T-helper 2 cell treated with Interferon-gamma antibody and Interleukin-4, amounts not matched to agents 5 μg/mL and 100 μg/mL, for 36 hours (primary cell): ENCODE results near the gene KLHL20.
A peak's percentile ranks its signal among the peaks of the same experiment; 100 is the strongest.
"Not testable (repeated sequence)": the region's sequence is repeated elsewhere in the genome, so short reads cannot be mapped to it uniquely, and the experiment has no call there.

ENCODE experiments used
- DNase-seq: peaks from one replicate; pipeline ENCODE4 v3.0.0; 2021; ENCODE audit warnings: low spot score
- H3K27ac Mint-ChIP-seq: one replicate; pipeline ENCODE4 v1.8.0; 2021; ENCODE audit warnings: mild to moderate bottlenecking, mixed read lengths
- H3K27me3 Mint-ChIP-seq: one replicate; pipeline ENCODE4 v1.8.0; 2021; ENCODE audit warnings: low read depth, mixed read lengths
- H3K36me3 Mint-ChIP-seq: one replicate; pipeline ENCODE4 v1.8.0; 2021; ENCODE audit warnings: low read depth, mixed read lengths
- H3K4me1 Mint-ChIP-seq: one replicate; pipeline ENCODE4 v1.8.0; 2021; ENCODE audit warnings: low read depth, mixed read lengths
- H3K4me3 Mint-ChIP-seq: one replicate; pipeline ENCODE4 v1.8.0; 2022; ENCODE audit warnings: mild to moderate bottlenecking, moderate library complexity, mixed read lengths
- H3K9me3 Mint-ChIP-seq: one replicate; pipeline ENCODE4 v1.8.0; 2021; ENCODE audit warnings: mixed read lengths

KLHL20 gene

GRCh38 chr1:173768827-173769226 lies 54.0 kb downstream of the KLHL20 start:
- H3K27me3 Mint-ChIP-seq: no peaks in the 10 kb centered on the region
- peaks cover 26% of the 10 kb centered on the region for H3K36me3 Mint-ChIP-seq
- peaks cover 7% of the 10 kb centered on the region for H3K4me1 Mint-ChIP-seq
- H3K9me3 Mint-ChIP-seq: peaks cover 8% of the 10 kb centered on the region
- DNase-seq: no peak
- no peak overlapping the region for H3K4me3 Mint-ChIP-seq
- no peak overlapping the region for H3K27ac Mint-ChIP-seq

GRCh38 chr1:173770330-173770729 lies 55.5 kb downstream of the KLHL20 start:
- DNase-seq, H3K27ac Mint-ChIP-seq, H3K4me3 Mint-ChIP-seq: not testable (repeated sequence)

GRCh38 chr1:173771560-173771959 lies 56.8 kb downstream of the KLHL20 start:
- no peaks in the 10 kb centered on the region for H3K27me3 Mint-ChIP-seq
- H3K36me3 Mint-ChIP-seq: peaks cover 36% of the 10 kb centered on the region
- no peaks in the 10 kb centered on the region for H3K9me3 Mint-ChIP-seq
- DNase-seq: no peak
- H3K4me3 Mint-ChIP-seq: no peak overlapping the region
- no peak overlapping the region for H3K27ac Mint-ChIP-seq
- peaks cover 7% of the 10 kb centered on the region for H3K4me1 Mint-ChIP-seq

More at GRCh38 chr1:173770330-173770729, 55.5 kb downstream of the KLHL20 start:
- H3K36me3 Mint-ChIP-seq: peaks cover 25% of the 10 kb centered on the region
- H3K27me3 Mint-ChIP-seq, H3K9me3 Mint-ChIP-seq, H3K4me1 Mint-ChIP-seq: not testable (repeated sequence)

- H3K36me3 Mint-ChIP-seq: peaks cover 44% of the 10 kb centered on the region
- peaks cover 4% of the 10 kb centered on the region for H3K4me1 Mint-ChIP-seq
- H3K27ac Mint-ChIP-seq: no peak overlapping the region
- no peak overlapping the region for H3K4me3 Mint-ChIP-seq
- DNase-seq: no peak
- H3K9me3 Mint-ChIP-seq: no peaks in the 10 kb centered on the region
- no peaks in the 10 kb centered on the region for H3K27me3 Mint-ChIP-seq
Observed at GRCh38 chr1:173775578-173776226, 60.9 kb downstream of the KLHL20 start.

GRCh38 chr1:173779936-173780335 lies 65.2 kb downstream of the KLHL20 start:
- H3K27me3 Mint-ChIP-seq: no peaks in the 10 kb centered on the region
- peaks cover 4% of the 10 kb centered on the region for H3K4me1 Mint-ChIP-seq
- H3K27ac Mint-ChIP-seq: no peak overlapping the region
- H3K36me3 Mint-ChIP-seq: peaks cover 56% of the 10 kb centered on the region
- no peak overlapping the region for H3K4me3 Mint-ChIP-seq
- DNase-seq: no peak
- H3K9me3 Mint-ChIP-seq: no peaks in the 10 kb centered on the region

- no peak for DNase-seq
- Mint-ChIP-seq H3K4me3 (no peak overlapping the region), H3K27ac (no peak overlapping the region), H3K36me3 (peaks cover 33% of the 10 kb centered on the region), H3K27me3 (no peaks in the 10 kb centered on the region), H3K9me3 (no peaks in the 10 kb centered on the region), H3K4me1 (no peaks in the 10 kb centered on the region)
Observed at GRCh38 chr1:173784997-173785396, 70.2 kb downstream of the KLHL20 start.

GRCh38 chr1:173789841-173790240 lies 75.1 kb downstream of the KLHL20 start:
- H3K4me1 Mint-ChIP-seq: no peaks in the 10 kb centered on the region
- no peaks in the 10 kb centered on the region for H3K27me3 Mint-ChIP-seq
- DNase-seq: no peak
- no peaks in the 10 kb centered on the region for H3K9me3 Mint-ChIP-seq
- peaks cover 26% of the 10 kb centered on the region for H3K36me3 Mint-ChIP-seq
- H3K27ac Mint-ChIP-seq: no peak overlapping the region
- H3K4me3 Mint-ChIP-seq: no peak overlapping the region

GRCh38 chr1:173798078-173798477 lies 83.3 kb downstream of the KLHL20 start:
- Mint-ChIP-seq H3K27me3 (no peaks in the 10 kb centered on the region), H3K9me3 (no peaks in the 10 kb centered on the region), H3K36me3 (peaks cover 34% of the 10 kb centered on the region), H3K4me3 (no peak overlapping the region), H3K27ac (no peak overlapping the region), H3K4me1 (no peaks in the 10 kb centered on the region)
- no peak for DNase-seq

- not testable (repeated sequence) for H3K4me1 Mint-ChIP-seq, DNase-seq, H3K27me3 Mint-ChIP-seq, H3K4me3 Mint-ChIP-seq, H3K27ac Mint-ChIP-seq, H3K9me3 Mint-ChIP-seq
- peaks cover 41% of the 10 kb centered on the region for H3K36me3 Mint-ChIP-seq
Observed at GRCh38 chr1:173799995-173800394, 85.2 kb downstream of the KLHL20 start.

- H3K36me3 Mint-ChIP-seq: peaks cover 54% of the 10 kb centered on the region
- H3K9me3 Mint-ChIP-seq: no peaks in the 10 kb centered on the region
- no peaks in the 10 kb centered on the region for H3K27me3 Mint-ChIP-seq
- H3K27ac Mint-ChIP-seq: no peak overlapping the region
- no peak overlapping the region for H3K4me3 Mint-ChIP-seq
- no peak for DNase-seq
- peaks cover 3% of the 10 kb centered on the region for H3K4me1 Mint-ChIP-seq
Observed at GRCh38 chr1:173802961-173803360, 88.2 kb downstream of the KLHL20 start.

- DNase-seq, H3K4me3 Mint-ChIP-seq, H3K27me3 Mint-ChIP-seq, H3K27ac Mint-ChIP-seq, H3K9me3 Mint-ChIP-seq: not testable (repeated sequence)
- Mint-ChIP-seq H3K4me1 (peaks cover 42% of the 10 kb centered on the region), H3K36me3 (peaks cover 74% of the 10 kb centered on the region)
Observed at GRCh38 chr1:173813654-173814053, 98.9 kb downstream of the KLHL20 start.

GRCh38 chr1:173818459-173818858 lies 103.7 kb downstream of the KLHL20 start:
- Mint-ChIP-seq H3K27ac (no peak overlapping the region), H3K36me3 (peaks cover 71% of the 10 kb centered on the region), H3K4me1 (peaks cover 54% of the 10 kb centered on the region), H3K9me3 (no peaks in the 10 kb centered on the region), H3K4me3 (no peak overlapping the region), H3K27me3 (no peaks in the 10 kb centered on the region)
- no peak for DNase-seq

- peak overlapping the region; percentile 94 for H3K4me3 Mint-ChIP-seq
- no peaks in the 10 kb centered on the region for H3K27me3 Mint-ChIP-seq
- no peak for DNase-seq
- no peak overlapping the region for H3K27ac Mint-ChIP-seq
- peaks cover 50% of the 10 kb centered on the region for H3K36me3 Mint-ChIP-seq
- H3K9me3 Mint-ChIP-seq: no peaks in the 10 kb centered on the region
- peaks cover 36% of the 10 kb centered on the region for H3K4me1 Mint-ChIP-seq
Observed at GRCh38 chr1:173821680-173822079, 106.9 kb downstream of the KLHL20 start.

- H3K36me3 Mint-ChIP-seq: peaks cover 37% of the 10 kb centered on the region
- H3K4me3 Mint-ChIP-seq: peak overlapping the region; percentile 94
- no peaks in the 10 kb centered on the region for H3K27me3 Mint-ChIP-seq
- H3K9me3 Mint-ChIP-seq: no peaks in the 10 kb centered on the region
- peak overlapping the region; percentile 98 for H3K27ac Mint-ChIP-seq
- no peak for DNase-seq
- peaks cover 40% of the 10 kb centered on the region for H3K4me1 Mint-ChIP-seq
Observed at GRCh38 chr1:173823781-173824314, 109.1 kb downstream of the KLHL20 start.
